CD4-positive, alpha-beta T cell (primary cell): Measurements from ENCODE around the gene LRP8. TPM values are rescaled to one million over a fixed set of nuclear protein-coding genes. Genes with fewer than 3 reads are reported as not detected.
A peak's percentile ranks its signal among the peaks of the same experiment; 100 is the strongest.

Experiments
- ATAC-seq: fragments of 200-7000 bp; cut with Tn5 transposase; one replicate; pipeline ENCODE4 v1.10.0; 2022; ENCODE audit warnings: mild to moderate bottlenecking; ENCODE audit not compliant: poor library complexity
- CTCF ChIA-PET: fragments of 350-600 bp; sonication (Branson Sonifier 250); formaldehyde crosslinking; loops from one replicate; lab custom pipeline; 2021; ENCODE audit warnings: antibody characterized with exemption, inconsistent platforms; lab: Charles Lee
- POLR2A ChIA-PET: fragments of 350-600 bp; sonication (Branson Sonifier 250); formaldehyde crosslinking; loops from one replicate; lab custom pipeline; 2021; ENCODE audit warnings: antibody characterized with exemption, inconsistent platforms; lab: Charles Lee
- DNase-seq, 14 experiments: peaks; one replicate each; pipeline ENCODE4 v3.0.0-alpha.2; 2013 to 2020; ENCODE audit warnings: mixed read lengths in 2 of 14
- H3K27ac ChIP-seq, 2 donors: one replicate each; pipeline versions ENCODE4 v1.5.1 to v1.7.0; 2013; ENCODE audit warnings: low read length in 2 of 2, low read depth in 1 of 2, mild to moderate bottlenecking in 1 of 2
- H3K27me3 ChIP-seq, 2 experiments: 1 replicate in 1 of 2; 2 replicates in 1 of 2; pipeline versions ENCODE4 v1.6.1 to v1.7.0; 2013; ENCODE audit warnings: low read length in 2 of 2, control low read depth in 1 of 2, mild to moderate bottlenecking in 1 of 2, moderate library complexity in 1 of 2; ENCODE audit not compliant: insufficient read depth in 2 of 2, control insufficient read depth in 1 of 2
- H3K36me3 ChIP-seq: one replicate; pipeline ENCODE4 v1.6.1; 2013; ENCODE audit warnings: low read length, control low read depth; ENCODE audit not compliant: insufficient read depth
- H3K4me1 ChIP-seq: one replicate; pipeline ENCODE4 v1.6.1; 2013; ENCODE audit warnings: low read length, control low read depth; ENCODE audit not compliant: insufficient read depth
- H3K4me3 ChIP-seq: one replicate; pipeline ENCODE4 v1.5.1; 2013; ENCODE audit warnings: mild to moderate bottlenecking, low read length, moderate library complexity
- H3K9me3 ChIP-seq, 2 experiments: 1 replicate in 1 of 2; 2 replicates in 1 of 2; pipeline versions ENCODE4 v1.6.1 to v1.7.0; 2013; ENCODE audit warnings: low read length in 2 of 2, mild to moderate bottlenecking in 2 of 2, control low read depth in 1 of 2, moderate library complexity in 1 of 2; ENCODE audit not compliant: control insufficient read depth in 1 of 2, insufficient read depth in 1 of 2
- H3K27ac Mint-ChIP-seq: one replicate; pipeline ENCODE4 v1.8.0; 2020; ENCODE audit warnings: mixed read lengths
- H3K27me3 Mint-ChIP-seq: one replicate; pipeline ENCODE4 v1.8.0; 2021; ENCODE audit warnings: mixed read lengths
- H3K36me3 Mint-ChIP-seq: one replicate; pipeline ENCODE4 v1.8.0; 2021; ENCODE audit warnings: low read depth, mixed read lengths
- H3K4me1 Mint-ChIP-seq: one replicate; pipeline ENCODE4 v1.8.0; 2021; ENCODE audit warnings: low read depth, mixed read lengths
- H3K4me3 Mint-ChIP-seq: one replicate; pipeline ENCODE4 v1.8.0; 2020; ENCODE audit warnings: mild to moderate bottlenecking, mixed read lengths
- H3K9me3 Mint-ChIP-seq: one replicate; pipeline ENCODE4 v1.8.0; 2020; ENCODE audit warnings: mixed read lengths
- intact Hi-C, 2 experiments: fragments of 100-400 bp; cut with DNase I in 1 of 2; cut with micrococcal nuclease in 1 of 2; formaldehyde crosslinking; loops; one replicate each; pipeline versions ENCODE4 v1.15.1 to v1.9.0; 2023 to 2025; cut with DNase I, micrococcal nuclease
- total RNA-seq, 174 experiments: library from RNA in 2 of 174; stranded (reverse) in 2 of 174; gene quantifications; one replicate each; pipeline ENCODE4 v1.2.3 and lab custom pipeline; 2021 to 2026
- TF ChIP-seq, protein P1 (sequence below): fragments of 200-600 bp; IDR thresholded peaks from one replicate; pipeline ENCODE4 v1.8.0; 2022; ENCODE audit warnings: antibody characterized with exemption, mild to moderate bottlenecking

Gene LRP8
- total RNA-seq, 2 experiments from 2014 or later: 8.1 to 11.5 TPM

DNA sequence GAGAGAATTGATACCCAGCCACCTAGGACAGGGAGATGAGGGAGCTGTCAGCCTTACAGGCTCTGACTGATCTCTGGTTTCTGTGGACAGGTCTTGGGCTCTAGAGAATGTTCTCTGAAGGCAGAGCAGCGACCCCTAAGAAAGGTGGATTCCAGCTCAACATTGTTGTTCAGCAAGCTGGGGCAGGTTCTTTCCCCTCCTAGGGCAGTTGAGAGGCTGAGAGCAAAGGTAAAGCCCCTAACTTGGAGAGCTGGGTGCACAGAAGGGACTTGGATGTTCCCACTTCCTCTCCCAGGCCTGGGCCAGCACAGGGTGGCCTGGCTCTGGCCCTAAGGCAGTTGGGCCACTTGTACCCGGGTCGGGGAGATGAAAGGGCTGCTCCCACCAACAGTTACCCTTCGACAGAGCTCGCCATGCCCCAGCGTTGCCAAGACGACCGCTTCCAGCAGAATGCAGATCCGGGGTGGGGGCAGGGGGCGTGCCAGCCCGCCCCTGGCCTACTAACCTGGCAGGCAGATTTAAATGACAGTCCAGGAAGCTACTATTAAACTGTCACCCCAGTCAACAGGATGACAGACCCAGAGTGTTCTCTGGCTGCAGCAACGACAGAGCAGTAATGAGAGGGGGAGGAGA is 31.6 kb downstream of the LRP8 start:
- H3K4me1 Mint-ChIP-seq: peaks cover 26% of the 10 kb centered on the region
- H3K27me3 Mint-ChIP-seq: no peaks in the 10 kb centered on the region
- Histone ChIP-seq H3K36me3 (no peaks in the 10 kb centered on the region), H3K27ac (no peak overlapping the region), H3K4me1 (peaks cover 41% of the 10 kb centered on the region), H3K27me3 (no peaks in the 10 kb centered on the region), H3K9me3 (no peaks in the 10 kb centered on the region), H3K4me3 (no peak overlapping the region)
- ChIA-PET CTCF (no interaction called here), POLR2A (no interaction called here)
- TF ChIP-seq, protein P1, sequence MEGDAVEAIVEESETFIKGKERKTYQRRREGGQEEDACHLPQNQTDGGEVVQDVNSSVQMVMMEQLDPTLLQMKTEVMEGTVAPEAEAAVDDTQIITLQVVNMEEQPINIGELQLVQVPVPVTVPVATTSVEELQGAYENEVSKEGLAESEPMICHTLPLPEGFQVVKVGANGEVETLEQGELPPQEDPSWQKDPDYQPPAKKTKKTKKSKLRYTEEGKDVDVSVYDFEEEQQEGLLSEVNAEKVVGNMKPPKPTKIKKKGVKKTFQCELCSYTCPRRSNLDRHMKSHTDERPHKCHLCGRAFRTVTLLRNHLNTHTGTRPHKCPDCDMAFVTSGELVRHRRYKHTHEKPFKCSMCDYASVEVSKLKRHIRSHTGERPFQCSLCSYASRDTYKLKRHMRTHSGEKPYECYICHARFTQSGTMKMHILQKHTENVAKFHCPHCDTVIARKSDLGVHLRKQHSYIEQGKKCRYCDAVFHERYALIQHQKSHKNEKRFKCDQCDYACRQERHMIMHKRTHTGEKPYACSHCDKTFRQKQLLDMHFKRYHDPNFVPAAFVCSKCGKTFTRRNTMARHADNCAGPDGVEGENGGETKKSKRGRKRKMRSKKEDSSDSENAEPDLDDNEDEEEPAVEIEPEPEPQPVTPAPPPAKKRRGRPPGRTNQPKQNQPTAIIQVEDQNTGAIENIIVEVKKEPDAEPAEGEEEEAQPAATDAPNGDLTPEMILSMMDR: no peak
- intact Hi-C loops: no loop called here
- H3K27ac Mint-ChIP-seq: no peak overlapping the region
- H3K9me3 Mint-ChIP-seq: no peaks in the 10 kb centered on the region
- no peaks in the 10 kb centered on the region for H3K36me3 Mint-ChIP-seq
- H3K4me3 Mint-ChIP-seq: no peak overlapping the region
- DNase-seq: peak in 4 of 14 experiments; percentile 3 to 38 (median 24)
- ATAC-seq: peak; percentile 32

DNA sequence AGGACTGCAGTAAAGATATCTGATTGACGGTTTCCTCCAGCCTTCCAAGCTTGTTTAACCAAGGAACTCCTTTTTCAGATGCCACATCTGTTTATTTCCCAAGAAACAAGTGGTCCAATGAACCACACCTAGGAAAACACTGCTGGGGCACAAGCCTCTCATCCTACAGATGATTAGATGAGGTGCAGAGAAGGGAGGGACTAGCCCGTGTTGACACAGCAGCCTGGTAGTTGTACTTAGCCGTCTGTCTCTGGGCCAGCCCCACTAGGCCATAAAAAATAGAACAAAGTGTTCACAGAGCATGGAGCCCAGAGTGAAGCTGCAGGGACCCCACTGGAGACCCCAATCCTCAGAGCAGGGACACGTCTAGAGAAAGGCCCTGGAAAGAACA is 32.1 kb downstream of the LRP8 start:
- no peak overlapping the region for H3K27ac ChIP-seq
- H3K27me3 Mint-ChIP-seq: no peaks in the 10 kb centered on the region
- no peak overlapping the region for H3K27ac Mint-ChIP-seq
- CTCF ChIA-PET: no interaction called here
- no peak overlapping the region for H3K4me3 ChIP-seq
- no peaks in the 10 kb centered on the region for H3K9me3 ChIP-seq
- peaks cover 41% of the 10 kb centered on the region for H3K4me1 ChIP-seq
- no peak overlapping the region for H3K4me3 Mint-ChIP-seq
- intact Hi-C loops: no loop called here
- H3K27me3 ChIP-seq: no peaks in the 10 kb centered on the region
- TF ChIP-seq, protein P1: no peak
- no peaks in the 10 kb centered on the region for H3K36me3 ChIP-seq
- DNase-seq (no peak), ATAC-seq (no peak)
- no peaks in the 10 kb centered on the region for H3K36me3 Mint-ChIP-seq
- POLR2A ChIA-PET: no interaction called here
- no peaks in the 10 kb centered on the region for H3K9me3 Mint-ChIP-seq
- H3K4me1 Mint-ChIP-seq: peaks cover 26% of the 10 kb centered on the region

DNA sequence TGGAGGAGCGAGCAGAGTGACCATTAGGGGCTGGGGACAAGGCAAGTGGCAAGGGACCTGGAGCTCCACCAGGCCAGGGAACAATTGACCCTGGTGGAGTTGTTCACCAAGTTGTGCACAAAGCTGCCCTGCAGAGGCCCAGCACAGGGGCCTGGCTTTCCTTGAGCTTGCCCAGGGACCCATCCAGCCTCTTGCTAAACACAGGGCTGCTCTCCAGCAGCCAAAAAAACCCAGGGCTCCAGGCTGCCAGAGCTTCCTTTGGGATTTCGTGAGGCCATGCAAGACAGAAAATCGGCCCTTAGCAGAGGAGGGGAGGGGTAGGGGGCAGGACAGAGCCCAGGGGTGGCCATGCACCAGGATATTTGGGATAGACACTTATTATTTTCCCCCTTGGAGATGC is 32.6 kb downstream of the LRP8 start:
- CTCF ChIA-PET: no interaction called here
- no peaks in the 10 kb centered on the region for H3K36me3 Mint-ChIP-seq
- H3K4me1 Mint-ChIP-seq: peaks cover 26% of the 10 kb centered on the region
- H3K27ac Mint-ChIP-seq: no peak overlapping the region
- H3K27me3 ChIP-seq: no peaks in the 10 kb centered on the region
- no peak for ATAC-seq
- no peaks in the 10 kb centered on the region for H3K27me3 Mint-ChIP-seq
- intact Hi-C loops: no loop called here
- H3K9me3 Mint-ChIP-seq: no peaks in the 10 kb centered on the region
- H3K27ac ChIP-seq: no peak overlapping the region
- H3K36me3 ChIP-seq: no peaks in the 10 kb centered on the region
- POLR2A ChIA-PET: no interaction called here
- no peak for DNase-seq
- no peaks in the 10 kb centered on the region for H3K9me3 ChIP-seq
- H3K4me3 ChIP-seq: no peak overlapping the region
- peaks cover 41% of the 10 kb centered on the region for H3K4me1 ChIP-seq
- TF ChIP-seq, protein P1: no peak
- no peak overlapping the region for H3K4me3 Mint-ChIP-seq
